GM12878 (cell line): ENCODE measurements around the gene PLEKHD1. TPM values are rescaled to one million over a fixed set of nuclear protein-coding genes. Genes with fewer than 3 reads are reported as not detected.

Source experiments
- ATAC-seq: fragments of 200-7000 bp; cut with Tn5 transposase; 3 replicates; pipeline ENCODE4 v1.9.1; 2020; ENCODE audit warnings: mild to moderate bottlenecking, moderate library complexity
- BruUV-seq: library from RNA; stranded (reverse); fragments of 400-500 nt; replicated peaks from 2 replicates; lab custom pipeline; 2021; lab: Mats Ljungman, UMichigan
- CTCF ChIA-PET: fragments of 300-600 bp; sonication (Branson Sonifier 250); formaldehyde crosslinking; extraction: SDS; loops from one replicate; lab custom pipeline; 2021; ENCODE audit warnings: inconsistent platforms; lab: Yijun Ruan, JAX
- POLR2A ChIA-PET: fragments of 350-600 bp; formaldehyde crosslinking; extraction: SDS; loops from one replicate; lab custom pipeline; 2021; ENCODE audit warnings: inconsistent platforms; lab: Charles Lee
- RAD21 ChIA-PET: fragments of 300-600 bp; sonication (Branson Sonifier 250); formaldehyde crosslinking; loops from one replicate; lab custom pipeline; 2023; ENCODE audit warnings: antibody characterized with exemption; ENCODE audit not compliant: unreplicated experiment; lab: Charles Lee
- SMC1A ChIA-PET: fragments of 300-600 bp; sonication (Branson Sonifier 250); formaldehyde crosslinking; loops from one replicate; lab custom pipeline; 2023; ENCODE audit not compliant: unreplicated experiment, uncharacterized antibody; lab: Charles Lee
- DNase-seq: peaks from one replicate; pipeline ENCODE4 v3.0.0-alpha.2; 2011; ENCODE audit warnings: low read depth, low spot score
- FAIRE-seq: peaks from 3 replicates; lab custom pipeline; 2011; peaks lifted over from hg19 to GRCh38; lab: Jason Lieb, UNC
- H2AFZ ChIP-seq: 2 replicates; pipeline ENCODE4 v1.6.0; 2011; ENCODE audit warnings: low read depth, low read length, control low read depth; ENCODE audit not compliant: control insufficient read depth
- H3K27ac ChIP-seq: 2 replicates; pipeline ENCODE4 v1.5.1; 2011; ENCODE audit warnings: control low read depth; ENCODE audit not compliant: control insufficient read depth, insufficient read depth
- H3K27me3 ChIP-seq, 2 experiments: replicated peaks in 1 of 2; 2 replicates each; pipeline versions ENCODE4 v1.6.0 to v1.6.1; 2011; ENCODE audit warnings: low read length in 1 of 2; ENCODE audit not compliant: control insufficient read depth in 2 of 2, insufficient read depth in 2 of 2
- H3K36me3 ChIP-seq, 2 experiments: 2 replicates each; pipeline ENCODE4 v1.5.1; 2011; ENCODE audit warnings: low read length in 1 of 2; ENCODE audit not compliant: control insufficient read depth in 2 of 2, insufficient read depth in 2 of 2
- H3K4me1 ChIP-seq: 2 replicates; pipeline ENCODE4 v1.6.1; 2011; ENCODE audit warnings: mild to moderate bottlenecking, low read length, moderate library complexity, mixed read lengths; ENCODE audit not compliant: control insufficient read depth, insufficient read depth
- H3K4me2 ChIP-seq: 2 replicates; pipeline ENCODE4 v1.6.0; 2011; ENCODE audit warnings: control low read depth; ENCODE audit not compliant: control insufficient read depth, insufficient read depth
- H3K4me3 ChIP-seq: fragments of 200-600 bp; sonication (generic); 2 replicates; pipeline ENCODE4 v1.5.1; 2016
- H3K79me2 ChIP-seq: 2 replicates; pipeline ENCODE4 v1.6.0; 2011; ENCODE audit warnings: low read length; ENCODE audit not compliant: control insufficient read depth, insufficient read depth
- H3K9ac ChIP-seq: 2 replicates; pipeline ENCODE4 v1.8.0; 2011; ENCODE audit warnings: low read length, control low read depth, mixed read lengths; ENCODE audit not compliant: control insufficient read depth, insufficient read depth
- H3K9me3 ChIP-seq: replicated peaks from 3 replicates; pipeline ENCODE4 v1.5.1; 2011; ENCODE audit warnings: mild to moderate bottlenecking, low read length; ENCODE audit not compliant: control insufficient read depth, insufficient read depth
- H4K20me1 ChIP-seq: 2 replicates; pipeline ENCODE4 v1.6.0; 2011; ENCODE audit not compliant: control insufficient read depth, insufficient read depth
- ATF2 ChIP-seq: IDR thresholded peaks from 2 replicates; pipeline ENCODE4 v1.6.1; 2012; ENCODE audit warnings: low read length, inconsistent platforms
- BRCA1 ChIP-seq: IDR thresholded peaks from 2 replicates; pipeline ENCODE4 v1.6.1; 2011; ENCODE audit warnings: low read depth, low read length, improper control_type of control experiment
- EZH2 ChIP-seq: IDR thresholded peaks from 2 replicates; pipeline ENCODE4 v1.6.1; 2012; ENCODE audit warnings: low read depth, mild to moderate bottlenecking, control low read depth, inconsistent platforms, low read length, borderline replicate concordance; ENCODE audit not compliant: control insufficient read depth
- HDAC2 ChIP-seq: fragments of 200-600 bp; sonication (generic); IDR thresholded peaks from 2 replicates; pipeline ENCODE4 v1.6.1; 2017
- LARP7 ChIP-seq: fragments of 450-650 bp; IDR thresholded peaks from 2 replicates; pipeline ENCODE4 v1.6.1; 2017; ENCODE audit warnings: mild to moderate bottlenecking
- SMAD5 ChIP-seq: IDR thresholded peaks from 2 replicates; pipeline ENCODE4 v1.6.1; 2016; ENCODE audit warnings: antibody characterized with exemption, low read depth
- SMC3 ChIP-seq: IDR thresholded peaks from 2 replicates; pipeline ENCODE4 v1.6.1; 2011; ENCODE audit warnings: low read length, improper control_type of control experiment, borderline replicate concordance
- SREBF2 ChIP-seq: IDR thresholded peaks from 2 replicates; pipeline ENCODE4 v1.6.1; 2012; ENCODE audit warnings: mild to moderate bottlenecking, low read length
- ZBTB40 ChIP-seq: fragments of 450-650 bp; IDR thresholded peaks from 2 replicates; pipeline ENCODE4 v1.6.1; 2016; ENCODE audit warnings: mild to moderate bottlenecking, moderate library complexity, borderline replicate concordance
- WGBS: methylation state at CpG from one replicate; pipeline ENCODE4 v1.1.6; 2016; ENCODE audit warnings: low lambda C conversion rate; ENCODE audit not compliant: insufficient replicate concordance, insufficient coverage; ENCODE audit errors: missing lambda C conversion rate; 5-methylcytosine and 5-hydroxymethylcytosine counted together
- in situ Hi-C: fragments of 300-500 bp; cut with MboI; formaldehyde crosslinking; loops from 9 replicates; pipeline ENCODE4 v1.14.3; 2018; ENCODE audit warnings: mixed read lengths
- intact Hi-C: fragments of 100-400 bp; cut with micrococcal nuclease; formaldehyde crosslinking; loops from one replicate; pipeline ENCODE4 v1.14.2; 2022; ENCODE audit not compliant: unreplicated experiment
- polyA plus RNA-seq, 11 experiments: library from polyadenylated mRNA; depleted of rRNA in 4 of 11; unstranded in 6 of 11; stranded (reverse) in 5 of 11; fragments of >200 nt; fragmentation: Nextera tagmentation in 4 of 11; fragmentation: Illumina TruSeq in 1 of 11; extraction: Ambion mirVana in 4 of 11; extraction: Trizol in 1 of 11; gene quantifications; 1 replicate in 1 of 11; 2 replicates in 10 of 11; pipeline versions ENCODE4 v1.2.1 to v1.2.3, GENCODE V29; 2011 to 2016; ENCODE audit warnings: inconsistent platforms in 2 of 11, missing spikeins in 2 of 11, low read depth in 1 of 11
- total RNA-seq, 4 experiments: library from RNA; depleted of rRNA in 3 of 4; stranded (reverse); fragments of >200 nt in 3 of 4; fragmentation: Illumina TruSeq in 1 of 4; extraction: Trizol in 1 of 4; gene quantifications; 2 replicates each; pipeline versions ENCODE4 v1.2.1 to v1.2.3, GENCODE V29; 2013 to 2021
- TF ChIP-seq, protein P1 (sequence below): fragments of 450-650 bp; IDR thresholded peaks from 2 replicates; pipeline ENCODE4 v1.6.1; 2017; ENCODE audit warnings: mild to moderate bottlenecking

PLEKHD1 gene
- total and polyA plus RNA-seq, 10 of the 15 experiments (the other 5 are each of a cell fraction or from before 2014, with no cell fraction given): 0.01 to 0.08 (median 0.04) TPM; not detected in 6

GRCh38 chr14:69527635-69528034 lies 43.1 kb downstream of the PLEKHD1 start (continued):
- TF ChIP-seq, protein P1, sequence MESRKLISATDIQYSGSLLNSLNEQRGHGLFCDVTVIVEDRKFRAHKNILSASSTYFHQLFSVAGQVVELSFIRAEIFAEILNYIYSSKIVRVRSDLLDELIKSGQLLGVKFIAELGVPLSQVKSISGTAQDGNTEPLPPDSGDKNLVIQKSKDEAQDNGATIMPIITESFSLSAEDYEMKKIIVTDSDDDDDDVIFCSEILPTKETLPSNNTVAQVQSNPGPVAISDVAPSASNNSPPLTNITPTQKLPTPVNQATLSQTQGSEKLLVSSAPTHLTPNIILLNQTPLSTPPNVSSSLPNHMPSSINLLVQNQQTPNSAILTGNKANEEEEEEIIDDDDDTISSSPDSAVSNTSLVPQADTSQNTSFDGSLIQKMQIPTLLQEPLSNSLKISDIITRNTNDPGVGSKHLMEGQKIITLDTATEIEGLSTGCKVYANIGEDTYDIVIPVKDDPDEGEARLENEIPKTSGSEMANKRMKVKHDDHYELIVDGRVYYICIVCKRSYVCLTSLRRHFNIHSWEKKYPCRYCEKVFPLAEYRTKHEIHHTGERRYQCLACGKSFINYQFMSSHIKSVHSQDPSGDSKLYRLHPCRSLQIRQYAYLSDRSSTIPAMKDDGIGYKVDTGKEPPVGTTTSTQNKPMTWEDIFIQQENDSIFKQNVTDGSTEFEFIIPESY: no peak
- no peak for TF ChIP-seq HDAC2
- no peak for TF ChIP-seq SREBF2
- TF ChIP-seq SMC3: no peak

DNA sequence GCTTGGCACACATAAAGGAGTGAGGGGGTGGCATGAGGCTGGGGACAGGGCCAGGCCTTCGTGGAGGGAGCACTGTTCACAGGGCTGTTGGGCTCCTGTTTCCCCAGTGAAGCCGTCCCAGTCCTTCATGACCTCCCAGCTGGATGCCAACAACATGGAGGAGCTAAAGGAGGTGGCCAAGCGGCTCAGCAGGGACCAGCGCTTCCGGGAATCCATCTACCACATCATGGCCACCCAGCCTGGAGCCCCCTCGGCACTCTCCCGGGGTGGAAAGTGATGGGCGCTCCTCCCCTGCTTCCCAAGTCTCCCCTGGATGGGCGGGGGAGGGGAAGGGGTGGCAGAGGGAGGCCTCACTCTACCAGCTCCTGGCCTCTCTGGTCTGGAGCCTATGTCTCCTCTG lies 43.6 kb downstream of the PLEKHD1 start:
- Histone ChIP-seq H3K4me2 (no peak overlapping the region), H3K4me3 (no peak overlapping the region), H4K20me1 (no peaks in the 10 kb centered on the region), H3K9ac (no peak overlapping the region), H3K4me1 (no peaks in the 10 kb centered on the region), H3K27me3 (peaks cover 2 to 3% of the 10 kb centered on the region in 2 experiments), H2AFZ (no peak overlapping the region), H3K27ac (no peak overlapping the region), H3K9me3 (no peaks in the 10 kb centered on the region), H3K36me3 (no peaks in the 10 kb centered on the region), H3K79me2 (no peaks in the 10 kb centered on the region)
- 19% methylated on average over 8 of the region's 9 CpGs for WGBS
- ChIA-PET SMC1A (no interaction called here), RAD21 (no interaction called here), POLR2A (no interaction called here), CTCF (no interaction called here)
- in situ Hi-C loops (no loop called here), intact Hi-C loops (no loop called here)
- BruUV-seq: no TSS peak
- DNase-seq: no peak
- TF ChIP-seq ATF2: no peak
- TF ChIP-seq LARP7: no peak
- no peak for TF ChIP-seq SMAD5
- no peak for TF ChIP-seq BRCA1
- no peak for TF ChIP-seq EZH2
- no peak for TF ChIP-seq ZBTB40
- ATAC-seq: no peak
- no peak for FAIRE-seq
